Glutamatergic neuron (in vitro differentiated cells): ENCODE data around the gene CCBE1. TPM values are rescaled to one million over a fixed set of nuclear protein-coding genes. Genes with fewer than 3 reads are reported as not detected.

Source experiments
- DNase-seq: peaks from one replicate; pipeline ENCODE4 v3.0.0; 2022
- H3K27ac Mint-ChIP-seq: one replicate; pipeline ENCODE4 v1.8.0; 2020; ENCODE audit warnings: mild to moderate bottlenecking, mixed read lengths, inconsistent platforms; ENCODE audit not compliant: unreplicated experiment
- H3K27me3 Mint-ChIP-seq: one replicate; pipeline ENCODE4 v1.8.0; 2020; ENCODE audit warnings: mild to moderate bottlenecking, moderate library complexity, mixed read lengths, inconsistent platforms; ENCODE audit not compliant: unreplicated experiment
- H3K36me3 Mint-ChIP-seq: one replicate; pipeline ENCODE4 v1.8.0; 2020; ENCODE audit warnings: mild to moderate bottlenecking, mixed read lengths, inconsistent platforms; ENCODE audit not compliant: unreplicated experiment
- H3K4me1 Mint-ChIP-seq: one replicate; pipeline ENCODE4 v1.8.0; 2020; ENCODE audit warnings: mild to moderate bottlenecking, low read depth, mixed read lengths, inconsistent platforms; ENCODE audit not compliant: unreplicated experiment
- H3K4me3 Mint-ChIP-seq: one replicate; pipeline ENCODE4 v1.8.0; 2020; ENCODE audit warnings: mild to moderate bottlenecking, mixed read lengths, inconsistent platforms; ENCODE audit not compliant: unreplicated experiment
- H3K9me3 Mint-ChIP-seq: one replicate; pipeline ENCODE4 v1.8.0; 2020; ENCODE audit warnings: mild to moderate bottlenecking, moderate library complexity, mixed read lengths, inconsistent platforms; ENCODE audit not compliant: unreplicated experiment
- total RNA-seq: library from RNA; stranded (reverse); fragmentation: NEBNext Ultra II Directional; extraction: Animal tissue kit (Norgen Biotek cat#: 25700); gene quantifications from one replicate; pipeline ENCODE4 v1.2.1, GENCODE V29; 2021; ENCODE audit not compliant: unreplicated experiment
- TF ChIP-seq, protein P1 (sequence below): fragments of 200-600 bp; sonication (generic); IDR thresholded peaks from one replicate; pipeline ENCODE4 v1.5.0; 2021; ENCODE audit not compliant: partially characterized antibody, unreplicated experiment

The CCBE1 gene
- total RNA-seq, 1 donor from 2014 or later, result 0.81 TPM

DNA sequence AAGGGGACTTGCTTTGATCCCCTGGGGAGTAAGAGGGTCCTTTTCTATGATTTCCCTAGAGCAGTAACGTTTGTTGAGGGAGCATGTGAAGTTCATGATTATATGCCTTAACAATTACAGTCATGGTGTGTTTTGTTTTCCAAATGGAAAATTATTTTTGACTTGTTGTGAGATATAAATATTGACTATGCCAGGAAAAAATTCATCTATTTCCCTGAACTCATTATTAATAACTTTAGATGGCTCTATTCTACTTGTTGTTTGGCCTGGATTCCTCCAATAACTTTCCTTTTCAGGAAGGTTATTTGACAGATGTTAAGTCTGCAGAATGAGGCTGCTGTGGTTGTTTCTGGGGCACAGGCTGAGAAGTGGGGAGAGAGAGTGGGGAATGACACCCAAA lies 266.1 kb downstream of the CCBE1 start:
- TF ChIP-seq, protein P1, sequence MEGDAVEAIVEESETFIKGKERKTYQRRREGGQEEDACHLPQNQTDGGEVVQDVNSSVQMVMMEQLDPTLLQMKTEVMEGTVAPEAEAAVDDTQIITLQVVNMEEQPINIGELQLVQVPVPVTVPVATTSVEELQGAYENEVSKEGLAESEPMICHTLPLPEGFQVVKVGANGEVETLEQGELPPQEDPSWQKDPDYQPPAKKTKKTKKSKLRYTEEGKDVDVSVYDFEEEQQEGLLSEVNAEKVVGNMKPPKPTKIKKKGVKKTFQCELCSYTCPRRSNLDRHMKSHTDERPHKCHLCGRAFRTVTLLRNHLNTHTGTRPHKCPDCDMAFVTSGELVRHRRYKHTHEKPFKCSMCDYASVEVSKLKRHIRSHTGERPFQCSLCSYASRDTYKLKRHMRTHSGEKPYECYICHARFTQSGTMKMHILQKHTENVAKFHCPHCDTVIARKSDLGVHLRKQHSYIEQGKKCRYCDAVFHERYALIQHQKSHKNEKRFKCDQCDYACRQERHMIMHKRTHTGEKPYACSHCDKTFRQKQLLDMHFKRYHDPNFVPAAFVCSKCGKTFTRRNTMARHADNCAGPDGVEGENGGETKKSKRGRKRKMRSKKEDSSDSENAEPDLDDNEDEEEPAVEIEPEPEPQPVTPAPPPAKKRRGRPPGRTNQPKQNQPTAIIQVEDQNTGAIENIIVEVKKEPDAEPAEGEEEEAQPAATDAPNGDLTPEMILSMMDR, result no peak
- no peaks in the 10 kb centered on the region for H3K27me3 Mint-ChIP-seq
- DNase-seq, result no peak
- H3K4me1 Mint-ChIP-seq, result no peaks in the 10 kb centered on the region
- H3K4me3 Mint-ChIP-seq, result no peak overlapping the region
- no peak overlapping the region for H3K27ac Mint-ChIP-seq
- H3K36me3 Mint-ChIP-seq, result no peaks in the 10 kb centered on the region
- H3K9me3 Mint-ChIP-seq, result no peaks in the 10 kb centered on the region

DNA sequence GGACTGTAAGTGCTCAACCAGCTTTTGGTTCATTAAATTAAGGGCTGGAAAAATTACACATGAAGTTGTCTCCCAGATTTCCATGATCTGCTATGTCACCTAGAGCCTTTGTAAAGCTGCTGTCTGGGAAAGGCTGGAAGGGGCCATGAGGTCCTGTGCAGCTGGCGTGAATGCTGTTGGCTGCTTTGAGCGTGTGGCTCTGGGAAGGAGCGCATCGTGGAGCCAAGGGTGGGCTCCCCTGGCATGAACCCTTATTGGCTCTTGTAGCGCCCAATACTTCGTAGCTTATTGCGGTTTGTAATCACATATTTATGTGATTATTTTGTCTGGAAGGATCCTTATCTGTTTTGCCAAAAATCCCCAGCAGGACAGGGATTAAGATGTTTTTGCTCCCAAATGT lies 267.6 kb downstream of the CCBE1 start:
- no peaks in the 10 kb centered on the region for H3K36me3 Mint-ChIP-seq
- H3K27ac Mint-ChIP-seq, result no peak overlapping the region
- H3K27me3 Mint-ChIP-seq, result no peaks in the 10 kb centered on the region
- no peak overlapping the region for H3K4me3 Mint-ChIP-seq
- TF ChIP-seq, protein P1, result no peak
- no peaks in the 10 kb centered on the region for H3K4me1 Mint-ChIP-seq
- H3K9me3 Mint-ChIP-seq, result no peaks in the 10 kb centered on the region
- DNase-seq, result no peak

DNA sequence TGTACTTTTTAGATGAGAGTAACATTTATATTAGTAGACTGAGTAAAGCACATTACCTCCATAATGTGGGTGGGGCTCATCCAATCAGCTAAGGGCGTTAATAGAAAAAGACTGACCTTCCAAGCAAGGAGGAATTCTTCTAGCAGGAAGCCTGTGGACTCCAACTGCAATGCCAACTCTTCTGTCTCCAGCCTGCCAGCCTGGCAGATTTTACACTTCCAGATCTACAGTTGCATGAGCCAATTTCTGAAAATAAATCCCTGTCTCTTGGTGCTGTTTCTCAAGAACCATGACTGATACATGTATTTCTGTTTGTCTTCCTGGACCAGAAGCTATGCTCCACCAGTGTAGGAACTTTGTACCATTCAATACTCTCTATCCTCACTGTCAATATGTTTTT lies 269.2 kb downstream of the CCBE1 start:
- no peaks in the 10 kb centered on the region for H3K4me1 Mint-ChIP-seq
- H3K27me3 Mint-ChIP-seq, result no peaks in the 10 kb centered on the region
- no peak overlapping the region for H3K27ac Mint-ChIP-seq
- H3K9me3 Mint-ChIP-seq, result no peaks in the 10 kb centered on the region
- DNase-seq, result no peak
- no peaks in the 10 kb centered on the region for H3K36me3 Mint-ChIP-seq
- TF ChIP-seq, protein P1, result no peak
- H3K4me3 Mint-ChIP-seq, result no peak overlapping the region

DNA sequence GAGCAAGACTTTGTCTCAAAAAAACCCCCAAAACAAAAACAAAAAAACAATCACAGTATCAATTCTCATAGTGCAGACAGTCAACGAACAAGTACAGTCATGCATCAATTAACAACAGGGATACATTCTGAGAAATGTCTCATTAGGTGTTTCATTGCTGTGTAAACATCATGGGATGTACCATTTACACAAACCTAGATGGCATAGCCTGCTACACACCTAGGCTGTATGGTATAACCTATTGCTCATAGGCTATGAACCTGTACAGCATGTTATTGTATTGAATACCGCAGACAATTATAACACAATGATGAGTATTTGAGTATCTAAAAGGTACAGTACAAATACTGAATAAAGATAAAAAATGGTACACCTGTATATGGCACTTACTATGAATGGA lies 270.4 kb downstream of the CCBE1 start:
- Mint-ChIP-seq H3K36me3 (no peaks in the 10 kb centered on the region), H3K27me3 (no peaks in the 10 kb centered on the region), H3K27ac (no peak overlapping the region), H3K4me1 (no peaks in the 10 kb centered on the region), H3K9me3 (no peaks in the 10 kb centered on the region), H3K4me3 (no peak overlapping the region)
- TF ChIP-seq, protein P1, result no peak
- no peak for DNase-seq

DNA sequence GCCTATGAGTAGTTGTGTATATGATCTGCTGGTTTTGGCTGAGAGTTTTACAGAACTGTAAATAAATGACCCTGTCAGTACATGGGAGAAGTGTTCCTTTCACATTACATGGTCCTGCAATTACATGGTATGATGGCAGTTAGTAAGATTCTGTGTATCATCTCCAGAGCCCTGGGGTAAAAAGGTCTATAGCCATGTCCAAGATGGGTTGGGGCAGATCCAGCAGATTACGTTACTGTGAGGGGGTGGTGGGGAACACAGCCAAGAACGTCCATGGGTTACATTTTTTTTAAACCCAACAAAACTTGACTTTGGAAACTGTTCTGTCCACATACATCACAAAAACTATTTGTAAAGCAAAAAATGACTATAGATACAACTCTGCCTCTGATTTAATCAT lies 274.0 kb downstream of the CCBE1 start:
- DNase-seq, result no peak
- H3K27ac Mint-ChIP-seq, result no peak overlapping the region
- no peaks in the 10 kb centered on the region for H3K36me3 Mint-ChIP-seq
- H3K27me3 Mint-ChIP-seq, result no peaks in the 10 kb centered on the region
- H3K4me3 Mint-ChIP-seq, result no peak overlapping the region
- peaks cover 4% of the 10 kb centered on the region for H3K4me1 Mint-ChIP-seq
- no peaks in the 10 kb centered on the region for H3K9me3 Mint-ChIP-seq
- TF ChIP-seq, protein P1, result no peak
